ENCODE data around the gene FAM81B.

FAM81B gene

GRCh38 chr5:95484421-95484820, 93.3 kb downstream of the FAM81B start:
- Mint-ChIP-seq H3K4me3 (no peak overlapping the region), H3K9me3 (peaks cover 22% of the 10 kb centered on the region), H3K27me3 (no peaks in the 10 kb centered on the region), H3K27ac (no peak overlapping the region), H3K36me3 (ENCODE audit: low read depth) (peaks cover 73% of the 10 kb centered on the region), H3K4me1 (ENCODE audit: low read depth) (no peaks in the 10 kb centered on the region)

DNA sequence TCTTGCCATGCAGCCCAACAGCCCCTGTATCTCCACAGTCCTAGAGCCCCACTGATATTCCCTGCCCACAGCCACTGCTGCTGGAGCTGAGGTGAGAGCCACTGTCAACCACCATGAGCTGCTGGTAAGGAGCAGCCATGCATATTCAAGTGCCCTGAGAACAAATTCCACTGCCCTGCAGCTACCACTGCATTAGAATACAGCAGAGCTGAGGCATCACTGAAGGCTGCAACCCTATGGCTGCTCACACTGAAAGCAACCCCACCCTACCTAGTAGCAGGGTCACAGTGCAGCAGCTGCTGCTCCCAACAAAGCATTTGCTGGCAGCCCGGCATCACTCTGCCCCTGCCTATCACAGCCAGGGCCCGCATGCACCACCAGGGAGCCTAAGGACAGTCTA, 95.0 kb downstream of the FAM81B start:
- Mint-ChIP-seq H3K4me3 (no peak overlapping the region), H3K27me3 (no peaks in the 10 kb centered on the region), H3K4me1 (ENCODE audit: low read depth) (no peaks in the 10 kb centered on the region), H3K36me3 (ENCODE audit: low read depth) (peaks cover 72% of the 10 kb centered on the region), H3K27ac (no peak overlapping the region), H3K9me3 (peaks cover 26% of the 10 kb centered on the region)

DNA sequence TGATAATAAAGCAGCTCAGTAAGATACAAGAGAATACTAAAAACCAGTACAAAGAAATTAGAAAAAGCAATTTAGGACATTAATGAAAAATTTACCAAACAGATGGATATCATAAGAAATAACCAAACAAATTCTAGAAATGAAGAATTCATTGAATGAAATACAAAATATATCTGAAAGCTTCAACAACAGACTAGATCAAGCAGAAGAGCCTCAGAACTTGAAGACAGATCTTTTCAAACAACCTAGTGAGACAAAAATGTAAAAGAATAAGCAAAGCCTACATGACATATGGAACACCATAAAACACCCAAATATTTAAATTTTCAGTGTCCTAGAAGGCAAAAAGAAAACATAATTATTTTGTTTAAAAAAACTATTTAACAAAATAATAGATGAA, 96.7 kb downstream of the FAM81B start:
- Mint-ChIP-seq H3K9me3 (peaks cover 26% of the 10 kb centered on the region), H3K4me3 (no peak overlapping the region), H3K36me3 (ENCODE audit: low read depth) (peaks cover 71% of the 10 kb centered on the region), H3K4me1 (ENCODE audit: low read depth) (no peaks in the 10 kb centered on the region), H3K27me3 (no peaks in the 10 kb centered on the region), H3K27ac (no peak overlapping the region)

Data from stimulated activated naive CD8-positive, alpha-beta T cell treated with anti-CD3 and anti-CD28 coated beads, Interleukin-15, Interleukin-2, amounts not matched to agents 100 ng/mL and 50 ng/mL, for 24 hours (primary cell).